Stimulated activated memory B cell treated with anti-CD40 and anti-IgM and Interleukin-4, amounts not matched to agents 10 μg/mL and 1 μg/mL and 100 μg/mL, for 72 hours (primary cell): ENCODE data around the gene EEFSEC.

Source experiments
- ATAC-seq: fragments of 150-1000 bp; cut with Tn5 transposase; 2 replicates; pipeline ENCODE4 v1.10.0; 2021
- H3K27ac Mint-ChIP-seq: one replicate; pipeline ENCODE4 v1.8.0; 2022; ENCODE audit warnings: mild to moderate bottlenecking, mixed read lengths
- H3K27me3 Mint-ChIP-seq: one replicate; pipeline ENCODE4 v1.8.0; 2022; ENCODE audit warnings: mixed read lengths
- H3K36me3 Mint-ChIP-seq: one replicate; pipeline ENCODE4 v1.8.0; 2022; ENCODE audit warnings: mixed read lengths
- H3K4me1 Mint-ChIP-seq: one replicate; pipeline ENCODE4 v1.8.0; 2022; ENCODE audit warnings: mixed read lengths
- H3K4me3 Mint-ChIP-seq: one replicate; pipeline ENCODE4 v1.8.0; 2022; ENCODE audit warnings: mild to moderate bottlenecking, moderate library complexity, mixed read lengths
- H3K9me3 Mint-ChIP-seq: one replicate; pipeline ENCODE4 v1.8.0; 2022; ENCODE audit warnings: mixed read lengths

The EEFSEC gene

DNA sequence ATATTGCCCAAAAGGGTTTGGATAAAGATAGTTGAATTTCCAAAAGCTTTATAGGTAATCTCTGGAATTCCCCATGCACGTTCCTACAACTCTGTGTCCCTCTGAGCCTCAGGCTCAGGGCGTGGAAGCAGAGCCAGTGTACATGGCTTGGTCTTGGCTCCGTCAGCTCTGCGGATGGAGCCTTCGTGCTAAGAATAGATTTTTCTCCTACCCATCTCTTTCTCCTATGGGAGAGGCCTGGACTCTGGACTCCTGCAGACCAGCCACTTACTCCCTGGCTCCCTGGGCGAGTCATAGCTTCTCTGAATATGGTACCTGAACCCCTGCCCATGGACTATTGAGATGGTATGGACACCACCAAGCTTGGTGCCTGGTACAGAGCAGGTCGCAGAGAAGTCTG, 99.9 kb downstream of the EEFSEC start:
- Mint-ChIP-seq H3K4me1 (peaks cover 15% of the 10 kb centered on the region), H3K27me3 (no peaks in the 10 kb centered on the region), H3K9me3 (peaks cover 5% of the 10 kb centered on the region), H3K4me3 (no peak overlapping the region), H3K36me3 (peaks cover 81% of the 10 kb centered on the region), H3K27ac (no peak overlapping the region)
- ATAC-seq, result no peak

DNA sequence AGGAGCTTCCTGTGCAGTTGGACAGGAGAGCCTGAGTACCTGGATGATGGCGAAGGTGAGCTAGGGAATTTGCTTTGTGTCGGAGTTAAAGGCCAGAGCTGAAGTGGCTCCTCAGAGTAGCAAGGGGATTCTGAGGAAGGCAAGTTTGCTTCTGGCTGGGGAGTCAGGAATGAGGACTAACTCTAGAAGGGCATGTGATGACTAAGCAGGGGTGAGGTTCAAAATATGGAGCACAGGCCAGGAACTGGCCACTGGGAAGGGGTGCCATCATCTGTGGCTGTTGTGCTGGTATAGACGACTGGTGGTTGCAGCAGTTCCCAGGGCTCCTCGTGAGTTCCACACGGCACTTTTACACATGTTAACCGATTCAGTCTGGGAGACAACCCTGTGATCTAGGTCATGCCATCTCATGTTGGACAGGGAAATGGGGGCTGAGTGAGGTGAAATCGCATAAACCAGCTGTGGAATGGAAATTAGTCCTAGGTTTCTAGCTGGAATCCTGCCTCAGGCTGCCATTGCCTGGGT, 100.8 kb downstream of the EEFSEC start:
- no peak overlapping the region for H3K4me3 Mint-ChIP-seq
- peaks cover 15% of the 10 kb centered on the region for H3K4me1 Mint-ChIP-seq
- no peak for ATAC-seq
- H3K36me3 Mint-ChIP-seq, result peaks cover 86% of the 10 kb centered on the region
- H3K27me3 Mint-ChIP-seq, result no peaks in the 10 kb centered on the region
- no peak overlapping the region for H3K27ac Mint-ChIP-seq
- peaks cover 5% of the 10 kb centered on the region for H3K9me3 Mint-ChIP-seq

DNA sequence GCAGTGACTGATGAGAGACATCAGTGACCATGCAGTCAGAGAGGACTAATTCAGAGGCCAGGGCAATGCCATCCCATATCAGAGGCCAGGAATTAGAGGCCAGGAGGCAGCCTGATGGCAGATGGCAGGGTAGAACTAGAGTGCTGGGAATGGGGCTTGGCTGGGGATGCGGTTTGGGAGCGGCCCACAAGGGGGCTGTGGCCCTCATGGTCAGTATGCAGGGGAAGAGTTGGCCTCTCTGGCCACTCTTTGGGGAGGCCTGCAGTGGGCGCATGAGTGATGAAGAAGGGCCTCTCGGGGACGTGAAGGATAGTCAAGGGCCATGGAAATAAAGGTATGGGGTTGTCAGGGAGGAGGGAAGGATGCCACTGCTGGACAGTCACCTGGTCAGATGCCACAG, 101.7 kb downstream of the EEFSEC start:
- no peak overlapping the region for H3K27ac Mint-ChIP-seq
- ATAC-seq, result no peak
- peaks cover 86% of the 10 kb centered on the region for H3K36me3 Mint-ChIP-seq

DNA sequence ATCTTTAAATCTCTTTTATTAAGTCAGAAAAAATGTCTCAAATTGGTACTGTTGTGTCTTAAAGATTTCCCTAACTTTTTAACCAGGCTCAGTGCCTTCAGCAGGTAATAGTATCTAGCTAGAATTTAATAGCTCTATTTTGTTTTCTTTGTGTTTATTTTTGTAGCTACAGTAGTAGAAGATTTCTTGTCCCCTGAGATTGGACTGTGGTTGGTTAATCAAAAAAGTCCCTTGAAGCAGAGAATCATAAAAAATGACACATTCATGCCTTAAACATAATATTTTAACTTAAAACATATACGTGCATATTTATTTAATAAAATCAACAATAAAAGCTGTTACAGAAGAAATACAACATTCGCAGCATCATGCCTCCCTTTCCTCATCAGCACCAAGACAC, 102.8 kb downstream of the EEFSEC start:
- Mint-ChIP-seq H3K4me1 (peaks cover 15% of the 10 kb centered on the region), H3K27me3 (no peaks in the 10 kb centered on the region), H3K4me3 (no peak overlapping the region), H3K36me3 (peaks cover 86% of the 10 kb centered on the region), H3K9me3 (peaks cover 6% of the 10 kb centered on the region), H3K27ac (no peak overlapping the region)
- ATAC-seq, result no peak

More for the DNA sequence above, 101.7 kb downstream of the EEFSEC start:
- H3K4me3 Mint-ChIP-seq, result no peak overlapping the region
- H3K4me1 Mint-ChIP-seq, result peaks cover 15% of the 10 kb centered on the region
- no peaks in the 10 kb centered on the region for H3K27me3 Mint-ChIP-seq
- H3K9me3 Mint-ChIP-seq, result peaks cover 11% of the 10 kb centered on the region

DNA sequence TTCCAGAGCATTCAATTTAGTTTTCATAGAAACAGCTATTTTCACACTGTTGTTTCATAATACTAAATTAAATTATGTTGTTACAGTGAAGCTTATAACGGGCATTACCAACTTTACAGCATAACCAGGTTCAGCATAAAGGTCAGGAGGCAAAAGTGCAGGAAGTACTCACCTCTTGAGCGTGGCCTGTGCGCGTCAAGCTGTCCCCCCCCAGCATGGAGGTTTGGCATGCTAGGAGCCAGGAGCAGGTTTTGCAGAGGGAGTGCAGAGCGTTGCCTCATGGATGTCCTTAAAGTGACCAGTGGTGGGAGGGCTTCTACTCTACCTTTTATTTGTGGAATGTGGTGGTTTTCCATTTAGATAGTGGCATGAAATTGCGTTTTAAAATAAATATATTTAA, 104.4 kb downstream of the EEFSEC start:
- peaks cover 15% of the 10 kb centered on the region for H3K4me1 Mint-ChIP-seq
- no peak overlapping the region for H3K27ac Mint-ChIP-seq
- H3K9me3 Mint-ChIP-seq, result peaks cover 6% of the 10 kb centered on the region
- ATAC-seq, result no peak
- no peaks in the 10 kb centered on the region for H3K27me3 Mint-ChIP-seq
- no peak overlapping the region for H3K4me3 Mint-ChIP-seq
- peaks cover 93% of the 10 kb centered on the region for H3K36me3 Mint-ChIP-seq

DNA sequence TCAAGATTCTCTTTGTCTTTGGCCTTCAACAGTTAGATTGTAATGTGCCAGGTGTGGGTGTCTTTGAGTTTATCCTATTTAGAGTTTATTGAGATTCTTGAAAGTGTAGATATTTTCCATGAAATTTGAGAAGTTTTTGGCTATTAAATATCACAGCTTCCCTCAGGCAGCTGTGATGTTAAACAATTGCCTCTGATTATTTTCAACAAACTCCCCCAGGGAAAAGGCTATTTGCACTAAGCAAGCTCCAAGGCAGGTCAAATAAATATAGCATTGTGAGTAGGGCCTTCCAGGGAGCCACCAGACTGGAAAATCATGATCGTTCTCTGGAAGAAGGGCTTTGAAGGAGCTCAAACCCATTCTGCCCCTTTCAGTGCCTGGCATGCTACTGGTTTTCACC, 107.0 kb downstream of the EEFSEC start:
- Mint-ChIP-seq H3K4me1 (peaks cover 7% of the 10 kb centered on the region), H3K36me3 (peaks cover 96% of the 10 kb centered on the region), H3K9me3 (peaks cover 6% of the 10 kb centered on the region), H3K27me3 (no peaks in the 10 kb centered on the region), H3K4me3 (no peak overlapping the region), H3K27ac (no peak overlapping the region)
- ATAC-seq, result no peak

DNA sequence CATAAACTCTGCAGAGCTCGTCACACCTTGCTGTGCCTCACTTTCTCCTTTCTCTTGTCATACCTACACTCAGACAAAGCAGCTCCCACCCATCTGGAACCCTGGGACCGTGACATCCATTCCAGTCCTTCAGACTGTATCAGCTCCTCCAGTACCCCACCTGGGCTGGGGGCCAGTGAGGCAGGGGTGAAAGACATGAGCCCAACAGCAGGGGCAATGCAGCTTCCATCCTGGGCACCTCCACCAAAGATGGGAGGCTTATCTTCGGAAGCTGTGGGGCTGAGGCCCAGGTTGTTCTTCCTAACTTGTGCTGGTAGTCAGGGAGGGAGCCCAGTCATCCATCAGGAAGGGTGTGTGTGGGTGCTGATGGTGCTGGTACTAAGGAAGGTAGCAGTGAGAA, 109.2 kb downstream of the EEFSEC start:
- no peak overlapping the region for H3K27ac Mint-ChIP-seq
- H3K27me3 Mint-ChIP-seq, result no peaks in the 10 kb centered on the region
- no peaks in the 10 kb centered on the region for H3K4me1 Mint-ChIP-seq
- no peak overlapping the region for H3K4me3 Mint-ChIP-seq
- peaks cover 6% of the 10 kb centered on the region for H3K9me3 Mint-ChIP-seq
- no peak for ATAC-seq
- peaks cover 89% of the 10 kb centered on the region for H3K36me3 Mint-ChIP-seq

DNA sequence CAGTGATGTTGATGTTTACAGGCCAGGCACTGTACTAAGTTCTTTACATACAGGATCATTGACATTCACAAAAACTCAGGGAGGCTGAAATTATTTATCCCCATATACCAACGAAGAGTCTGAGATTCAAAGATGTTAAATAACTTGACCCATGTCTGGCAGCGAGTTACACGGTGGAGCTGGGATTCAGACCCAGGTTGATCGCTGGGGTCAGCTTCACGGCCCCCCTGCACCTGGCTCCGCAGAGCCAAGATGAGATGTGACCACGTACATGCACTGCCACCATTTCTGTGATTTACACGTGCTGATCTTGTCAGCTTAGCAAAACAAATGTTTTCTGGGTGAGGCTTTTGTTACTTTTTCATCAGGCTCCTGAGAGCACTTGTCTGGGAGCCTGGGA, 109.8 kb downstream of the EEFSEC start:
- peaks cover 6% of the 10 kb centered on the region for H3K9me3 Mint-ChIP-seq
- no peak for ATAC-seq
- no peaks in the 10 kb centered on the region for H3K27me3 Mint-ChIP-seq
- H3K4me3 Mint-ChIP-seq, result no peak overlapping the region
- H3K36me3 Mint-ChIP-seq, result peaks cover 87% of the 10 kb centered on the region
- no peak overlapping the region for H3K27ac Mint-ChIP-seq
- no peaks in the 10 kb centered on the region for H3K4me1 Mint-ChIP-seq

DNA sequence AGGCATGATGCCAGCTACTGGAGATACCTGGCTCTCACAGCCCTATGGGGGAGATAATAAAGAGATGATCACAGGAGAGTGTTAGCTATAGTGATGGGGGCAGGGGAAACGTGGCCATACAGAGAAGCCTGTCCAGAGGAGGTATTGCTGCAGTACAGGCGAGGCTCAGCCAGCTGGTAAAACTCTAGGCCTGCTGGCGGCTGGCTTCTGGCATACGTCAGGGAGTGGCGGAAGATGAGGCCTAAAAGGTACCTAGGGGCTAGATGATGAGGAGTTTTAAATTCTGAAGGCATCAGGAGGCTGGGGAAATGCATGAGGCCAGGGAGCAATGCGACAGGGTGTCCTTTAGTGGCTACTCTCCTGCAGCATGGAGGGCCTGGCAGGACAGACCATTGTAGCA, 110.7 kb downstream of the EEFSEC start:
- no peak overlapping the region for H3K27ac Mint-ChIP-seq
- no peaks in the 10 kb centered on the region for H3K27me3 Mint-ChIP-seq
- H3K4me3 Mint-ChIP-seq, result no peak overlapping the region
- ATAC-seq, result no peak
- peaks cover 87% of the 10 kb centered on the region for H3K36me3 Mint-ChIP-seq
- peaks cover 6% of the 10 kb centered on the region for H3K9me3 Mint-ChIP-seq
- H3K4me1 Mint-ChIP-seq, result no peaks in the 10 kb centered on the region

DNA sequence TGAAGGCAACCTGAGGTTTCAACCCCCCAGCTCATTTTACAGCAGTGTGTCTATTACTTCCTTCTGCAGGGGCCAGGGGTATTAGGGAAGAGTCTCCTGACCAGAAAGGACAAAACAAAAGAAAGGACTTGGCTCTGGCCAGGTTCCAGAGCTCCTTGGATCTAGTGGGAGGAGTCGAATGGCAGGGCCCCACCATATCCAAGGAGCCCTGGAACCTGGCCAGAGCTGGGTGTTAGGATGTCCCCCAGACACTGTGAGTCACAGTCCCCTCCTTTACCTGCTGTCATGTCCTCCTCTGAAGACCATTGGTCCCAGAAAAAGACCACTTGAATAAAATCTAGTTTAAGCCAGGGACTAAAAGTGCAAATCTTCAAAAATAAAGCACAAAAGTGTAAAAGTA, 113.2 kb downstream of the EEFSEC start:
- H3K27me3 Mint-ChIP-seq, result no peaks in the 10 kb centered on the region
- peaks cover 75% of the 10 kb centered on the region for H3K36me3 Mint-ChIP-seq
- no peaks in the 10 kb centered on the region for H3K9me3 Mint-ChIP-seq
- no peaks in the 10 kb centered on the region for H3K4me1 Mint-ChIP-seq
- H3K27ac Mint-ChIP-seq, result peak overlapping the region; percentile 33
- no peak overlapping the region for H3K4me3 Mint-ChIP-seq
- ATAC-seq, result no peak

DNA sequence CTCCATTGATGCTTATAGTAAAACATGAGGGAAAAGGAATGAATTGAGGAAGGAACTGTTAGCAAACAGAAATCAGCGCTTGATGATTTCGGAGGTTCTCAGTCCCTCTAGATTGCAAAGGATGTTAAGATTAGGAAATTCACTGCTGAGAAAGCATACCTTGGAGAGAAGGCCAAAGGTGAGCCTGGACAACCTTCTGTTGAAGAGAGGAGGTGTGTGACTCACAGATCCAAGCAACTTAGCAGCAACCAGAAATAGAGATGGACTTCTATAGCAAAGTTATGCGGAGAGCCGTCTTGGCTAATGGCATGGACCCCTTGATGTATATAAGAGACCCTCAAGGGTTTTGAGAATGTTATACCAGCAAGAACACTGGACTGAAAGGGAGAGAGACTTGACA, 114.3 kb downstream of the EEFSEC start:
- Mint-ChIP-seq H3K36me3 (peaks cover 75% of the 10 kb centered on the region), H3K27me3 (no peaks in the 10 kb centered on the region)

DNA sequence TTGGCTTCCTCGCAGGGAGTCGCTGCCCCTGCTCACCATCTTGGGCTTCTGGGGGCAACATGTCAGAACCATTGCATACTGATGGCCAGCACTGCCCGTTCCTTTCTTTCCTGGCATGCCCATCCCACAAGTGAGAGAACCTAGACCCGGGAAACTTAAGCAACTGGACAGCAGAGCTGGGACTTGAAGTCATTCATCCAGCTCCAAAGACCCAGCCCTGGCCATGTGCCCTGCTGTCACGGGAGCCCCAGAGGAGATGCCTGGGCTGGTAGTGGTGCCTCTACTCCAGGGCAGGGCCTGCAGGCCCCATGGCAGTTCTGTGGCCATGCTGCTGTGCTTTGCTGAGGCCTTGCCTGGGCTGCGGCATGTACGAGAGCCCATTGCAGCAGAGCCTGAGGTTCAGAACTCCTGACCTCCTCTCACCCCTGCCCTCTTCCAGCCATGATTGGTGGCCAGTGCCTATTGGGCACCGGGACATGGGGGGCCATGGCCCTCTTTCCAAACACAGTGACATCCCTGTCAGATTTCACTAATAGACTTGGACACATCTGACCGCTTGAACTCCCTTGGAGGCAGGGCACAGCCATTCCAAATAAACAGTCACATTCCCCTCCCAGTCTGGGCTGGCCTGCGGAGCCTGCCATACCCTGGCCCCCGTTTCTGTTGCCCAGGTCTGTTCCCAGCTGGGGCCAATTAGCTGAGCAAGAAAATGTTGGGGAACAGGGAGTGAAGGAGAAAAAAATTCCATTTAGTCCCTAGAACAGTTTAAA, 115.9 kb downstream of the EEFSEC start:
- peaks cover 61% of the 10 kb centered on the region for H3K36me3 Mint-ChIP-seq
- H3K27ac Mint-ChIP-seq, result no peak overlapping the region
- H3K27me3 Mint-ChIP-seq, result no peaks in the 10 kb centered on the region
- no peaks in the 10 kb centered on the region for H3K4me1 Mint-ChIP-seq
- ATAC-seq, result no peak
- H3K4me3 Mint-ChIP-seq, result no peak overlapping the region
- no peaks in the 10 kb centered on the region for H3K9me3 Mint-ChIP-seq

More for the DNA sequence above, 114.3 kb downstream of the EEFSEC start:
- H3K4me3 Mint-ChIP-seq, result no peak overlapping the region
- H3K27ac Mint-ChIP-seq, result no peak overlapping the region
- ATAC-seq, result no peak
- no peaks in the 10 kb centered on the region for H3K9me3 Mint-ChIP-seq
- H3K4me1 Mint-ChIP-seq, result no peaks in the 10 kb centered on the region

DNA sequence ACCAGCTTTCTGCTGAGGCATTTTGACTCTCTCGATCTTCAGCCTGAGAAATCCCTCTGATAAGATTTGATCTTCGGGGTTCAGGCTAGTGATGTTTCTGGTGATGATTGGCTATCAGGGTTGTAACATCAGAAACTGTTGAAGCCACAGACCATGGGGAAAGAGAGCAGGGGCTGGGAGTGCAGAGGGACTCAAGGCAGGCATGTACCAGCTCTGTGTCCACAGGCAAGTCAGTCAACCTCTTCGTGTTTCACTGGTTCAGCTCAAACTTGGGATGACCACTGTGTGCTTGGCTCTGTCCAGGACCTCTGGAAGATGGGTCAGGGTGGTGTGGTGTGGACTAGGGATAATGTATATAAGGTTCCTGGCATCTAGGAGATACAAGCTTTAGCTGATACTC, 116.5 kb downstream of the EEFSEC start:
- H3K36me3 Mint-ChIP-seq, result peaks cover 55% of the 10 kb centered on the region
- H3K4me1 Mint-ChIP-seq, result no peaks in the 10 kb centered on the region
- H3K4me3 Mint-ChIP-seq, result no peak overlapping the region
- H3K27me3 Mint-ChIP-seq, result no peaks in the 10 kb centered on the region
- H3K27ac Mint-ChIP-seq, result no peak overlapping the region
- ATAC-seq, result no peak
- no peaks in the 10 kb centered on the region for H3K9me3 Mint-ChIP-seq

DNA sequence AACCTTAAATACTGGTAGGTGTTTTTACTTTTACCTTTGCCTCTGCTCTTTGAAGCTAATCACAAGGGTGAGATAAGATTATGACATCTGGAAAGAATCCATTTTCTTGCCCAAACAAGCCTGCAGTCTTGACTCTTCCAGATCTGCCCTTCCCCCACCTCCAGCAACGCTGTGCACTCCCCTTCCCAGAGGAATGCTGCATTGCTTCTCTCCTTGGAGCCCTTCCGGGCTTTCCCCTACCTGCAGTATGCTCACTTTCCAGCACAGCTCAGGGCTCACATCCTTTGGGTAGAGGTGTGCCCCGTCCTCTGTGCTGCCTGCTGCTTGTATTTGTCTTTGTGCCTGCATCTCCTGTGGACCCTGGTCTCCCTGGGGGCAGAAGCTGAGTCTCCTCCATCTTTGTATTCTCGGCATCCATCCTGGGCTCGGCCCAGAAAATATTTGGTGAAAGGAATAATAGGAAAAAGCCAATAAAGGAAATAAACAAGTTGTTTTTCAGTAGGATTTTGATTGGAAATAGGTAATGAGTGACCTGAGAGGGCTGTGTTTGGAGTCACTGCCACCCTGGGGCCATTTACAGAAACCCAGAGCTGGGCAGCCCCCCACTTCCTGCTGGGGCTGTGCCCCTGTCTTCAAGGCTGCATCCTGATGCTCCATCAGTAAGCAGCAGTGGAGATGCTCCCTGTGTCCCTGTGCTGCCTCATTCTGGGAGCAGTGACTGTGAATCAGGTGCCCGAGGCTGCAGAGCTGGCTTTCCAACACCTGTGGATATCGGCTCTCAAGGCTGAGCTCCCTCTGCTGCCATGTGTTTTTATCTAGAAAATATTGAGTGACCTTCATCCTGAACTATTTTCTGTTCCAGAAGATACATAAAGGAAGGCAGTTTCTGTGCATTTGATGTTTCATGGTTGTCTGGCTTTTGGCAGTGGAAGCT, 117.5 kb downstream of the EEFSEC start:
- Mint-ChIP-seq H3K36me3 (peaks cover 51% of the 10 kb centered on the region), H3K4me1 (no peaks in the 10 kb centered on the region), H3K27me3 (no peaks in the 10 kb centered on the region), H3K4me3 (no peak overlapping the region), H3K27ac (no peak overlapping the region), H3K9me3 (no peaks in the 10 kb centered on the region)
- ATAC-seq, result no peak

DNA sequence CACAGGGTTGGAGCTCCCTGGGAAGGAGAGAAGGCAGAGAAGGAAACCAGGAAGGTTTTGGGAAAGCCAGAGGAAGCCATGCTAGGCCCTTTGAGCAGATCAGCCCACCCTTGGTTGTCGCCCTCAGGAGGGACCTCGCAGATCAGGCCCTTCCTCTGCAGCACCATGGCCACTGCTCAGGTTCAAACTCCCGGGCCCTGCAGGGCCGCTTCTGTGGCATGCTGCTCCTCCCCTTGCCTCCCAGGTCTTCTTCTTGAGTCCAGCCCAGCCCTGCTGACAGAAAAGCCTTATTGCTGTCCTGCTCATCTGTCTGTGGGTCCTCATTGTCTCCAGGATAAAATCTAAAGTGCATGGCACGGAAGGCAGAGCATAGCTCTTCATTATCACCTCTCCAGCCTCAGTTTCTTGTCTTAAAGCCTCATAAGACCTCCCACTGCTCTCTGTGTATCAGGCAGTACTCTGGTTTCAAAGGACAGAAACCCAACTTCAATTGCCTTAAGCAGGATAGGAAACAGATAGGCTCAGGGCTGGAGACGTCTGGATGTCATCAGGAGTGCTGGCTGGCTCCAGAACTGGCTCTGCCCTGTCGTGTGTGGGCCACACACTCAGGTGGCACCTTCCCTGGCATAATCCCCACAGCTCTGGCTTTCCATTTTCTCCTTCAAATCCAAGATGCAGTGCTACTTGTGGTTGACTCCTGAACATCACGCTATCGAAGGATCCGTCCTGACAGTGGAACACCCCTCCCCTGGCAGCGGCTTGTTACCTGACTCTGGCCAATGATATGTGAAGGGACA, 118.5 kb downstream of the EEFSEC start:
- Mint-ChIP-seq H3K36me3 (peaks cover 46% of the 10 kb centered on the region), H3K27ac (no peak overlapping the region), H3K4me3 (no peak overlapping the region), H3K4me1 (no peaks in the 10 kb centered on the region), H3K27me3 (no peaks in the 10 kb centered on the region), H3K9me3 (no peaks in the 10 kb centered on the region)
- no peak for ATAC-seq
